ENCODE measurements around the gene METTL26. TPM values are rescaled to one million over a fixed set of nuclear protein-coding genes. Genes with fewer than 3 reads are reported as not detected.

The METTL26 gene
- total RNA-seq: 64.2 and 79.6 TPM in 2 replicates

DNA sequence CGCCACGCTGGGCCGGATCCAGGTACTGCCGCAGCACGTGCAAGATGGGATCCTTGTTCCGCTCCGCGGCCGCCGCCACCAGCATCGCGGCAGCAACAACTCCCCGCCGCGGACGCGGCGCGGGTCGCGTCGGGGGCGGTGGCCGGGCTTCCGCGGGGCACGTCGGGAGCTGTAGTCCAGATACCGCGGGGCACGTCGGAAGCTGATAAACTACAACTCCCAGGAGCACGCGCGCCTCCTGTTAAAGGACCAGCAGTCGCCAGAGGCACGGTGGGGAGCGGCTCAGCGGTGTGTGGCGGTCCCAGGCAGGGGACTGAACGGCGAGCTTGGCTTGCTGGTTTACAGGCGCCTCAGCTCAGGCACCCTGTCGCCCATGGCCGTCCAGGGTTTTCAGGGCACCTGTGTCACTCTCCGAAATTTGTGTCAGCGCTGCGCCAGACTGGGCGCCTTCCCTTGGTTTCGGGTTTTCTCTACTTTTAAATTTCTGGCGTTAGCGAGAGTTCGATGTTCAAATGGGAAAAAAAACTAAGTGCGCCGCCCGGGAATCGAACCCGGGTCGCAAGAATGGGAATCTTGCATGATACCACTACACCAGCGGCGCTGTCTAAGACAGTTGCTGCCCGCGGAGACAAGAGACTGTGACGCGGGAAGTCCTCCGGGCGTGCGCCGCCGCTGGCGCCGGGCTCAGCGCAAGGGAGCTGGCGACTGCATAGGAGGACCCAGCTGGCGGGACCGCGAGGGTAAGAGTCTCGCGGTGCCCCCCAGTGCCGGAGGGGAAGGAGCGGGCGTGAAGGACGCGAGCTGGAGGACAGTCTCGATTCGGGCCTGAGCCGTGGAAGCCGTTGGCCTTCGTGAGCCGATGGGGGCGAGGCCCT is at the start of gene METTL26:
Gene METTL26, minus strand, starts transcription at position 100 of the 875 bp plus-strand sequence. Its CDS starts 15 bp downstream, at position 85.

GRCh38 chr16:684071-684794 is 48.1 kb upstream of the METTL26 start, which contains the start of gene JMJD8:
JMJD8 (minus strand) TSS chr16:684334; CDS start chr16:684319, 15 bp downstream.

GRCh38 chr16:679814-680624 is 43.9 kb upstream of the METTL26 start, which contains the start of gene STUB1:
STUB1 (plus strand) TSS chr16:680410; CDS start chr16:680526, 116 bp downstream.

GRCh38 chr16:674968-675883 is 39.1 kb upstream of the METTL26 start, which contains the start of gene RHBDL1:
RHBDL1 (plus strand) TSS chr16:675671; CDS start chr16:675791, 120 bp downstream.

DNA sequence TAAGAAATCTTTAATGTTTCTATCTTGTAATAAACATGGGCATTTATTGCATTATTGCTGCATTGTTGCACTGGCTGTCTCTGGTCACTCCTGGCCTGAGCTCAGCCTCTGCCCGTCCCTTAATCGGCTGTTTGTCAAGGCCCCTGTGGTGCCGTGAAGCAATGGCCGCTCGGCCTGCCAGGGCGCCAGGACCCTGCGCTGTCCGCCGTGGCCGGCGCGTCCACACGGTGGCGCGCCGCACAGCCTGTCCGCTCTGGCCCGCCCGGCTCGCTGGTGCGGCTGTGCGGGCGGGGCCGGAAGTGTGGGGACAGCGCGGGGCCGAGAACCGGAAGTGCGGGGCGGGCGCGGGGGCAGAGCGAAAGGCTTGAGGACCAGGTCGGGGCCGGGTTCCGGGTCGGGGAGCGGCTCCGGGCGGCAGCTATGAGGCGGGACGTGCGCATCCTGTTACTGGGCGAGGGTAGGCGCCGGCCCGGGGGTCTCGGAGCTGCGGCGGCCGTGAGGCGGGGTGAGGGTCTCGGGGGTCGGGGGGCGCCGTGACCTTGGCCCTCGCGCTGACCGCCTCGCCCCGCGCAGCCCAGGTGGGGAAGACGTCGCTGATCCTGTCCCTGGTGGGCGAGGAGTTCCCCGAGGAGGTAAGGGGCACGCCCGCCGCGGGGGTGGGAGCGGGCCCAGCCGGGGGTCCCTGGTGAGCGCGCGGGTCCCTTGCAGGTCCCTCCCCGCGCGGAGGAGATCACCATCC is 31.8 kb upstream of the METTL26 start, which contains the start of gene RHOT2:
Gene RHOT2, plus strand, starts transcription at position 353 of the 739 bp plus-strand sequence. Its CDS starts 68 bp downstream, at position 421.

DNA sequence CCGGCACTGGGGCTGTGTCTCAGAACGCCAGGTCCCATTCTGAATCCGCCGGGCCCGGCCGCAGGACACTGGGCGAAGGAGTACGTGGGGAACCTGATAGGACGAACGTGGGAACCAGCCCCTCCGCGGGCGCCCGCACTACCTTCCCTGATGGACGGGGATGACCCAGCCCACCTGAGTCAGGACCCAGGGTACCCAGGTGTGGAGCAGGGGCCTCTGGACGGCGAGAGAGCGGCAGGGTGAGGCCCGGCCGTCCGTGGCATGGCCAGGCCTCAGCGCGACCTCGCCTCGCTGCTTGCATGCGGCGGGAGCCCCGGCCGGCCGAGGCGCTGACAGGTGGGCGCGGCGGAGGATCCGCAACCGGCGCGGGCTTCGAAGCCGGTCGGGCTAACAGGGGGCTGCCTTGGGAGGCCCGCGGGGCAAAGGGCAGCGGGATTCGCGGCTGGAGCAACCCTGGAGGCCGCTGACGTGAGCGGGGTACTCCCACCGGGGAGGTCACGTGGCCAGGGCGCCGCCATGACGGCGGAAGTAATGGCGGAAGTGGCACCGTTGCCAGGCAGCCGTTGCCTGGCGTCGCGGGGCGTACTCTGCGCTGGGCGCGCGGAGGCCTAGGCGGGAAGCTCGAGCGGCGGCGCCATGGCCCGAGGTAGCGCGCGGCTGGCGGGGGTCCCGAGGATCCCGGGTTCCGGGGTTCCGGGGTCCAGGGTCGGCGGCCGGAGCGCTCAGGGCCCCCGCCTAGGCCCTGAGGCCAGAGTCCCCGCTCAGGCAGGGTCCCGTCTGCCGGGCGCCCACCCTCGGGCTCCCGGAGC is 12.9 kb upstream of the METTL26 start, which contains the start of gene WDR90:
Gene WDR90, plus strand, starts transcription at position 585 of the 809 bp plus-strand sequence. Its CDS starts 52 bp downstream, at position 637.

GRCh38 chr16:641326-642188 is 5.5 kb upstream of the METTL26 start, which contains the start of gene MCRIP2:
MCRIP2 (plus strand) TSS chr16:641828; CDS start chr16:641992, 164 bp downstream.

DNA sequence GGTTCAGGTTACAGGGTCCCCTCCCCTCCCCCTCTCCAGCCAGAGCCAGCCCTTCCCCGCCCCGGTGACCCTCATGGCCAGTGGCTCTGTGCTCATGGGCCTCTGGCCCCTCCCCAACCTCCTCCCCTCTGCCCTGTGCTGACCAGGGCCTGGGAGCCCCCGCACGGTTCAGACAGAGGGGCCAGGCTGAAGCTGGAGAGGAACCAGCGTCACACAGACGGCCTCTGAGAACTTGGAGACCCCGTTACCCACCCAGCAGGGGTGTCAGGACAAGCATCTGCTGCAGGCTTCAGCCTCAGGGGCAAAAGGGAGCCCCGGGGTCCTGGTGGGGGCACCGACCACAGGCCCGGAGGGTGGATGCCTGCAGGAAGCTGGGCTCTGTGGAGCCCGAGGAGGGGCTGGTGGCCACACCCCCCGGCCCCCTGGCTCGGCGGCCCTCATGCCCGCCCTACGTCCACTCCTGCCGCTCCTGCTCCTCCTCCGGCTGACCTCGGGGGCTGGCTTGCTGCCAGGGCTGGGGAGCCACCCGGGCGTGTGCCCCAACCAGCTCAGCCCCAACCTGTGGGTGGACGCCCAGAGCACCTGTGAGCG is 5.2 kb downstream of the METTL26 start, which contains the start of gene WFIKKN1:
Gene WFIKKN1, plus strand, starts transcription at position 171 of the 591 bp plus-strand sequence. Its CDS starts 269 bp downstream, at position 440.

DNA sequence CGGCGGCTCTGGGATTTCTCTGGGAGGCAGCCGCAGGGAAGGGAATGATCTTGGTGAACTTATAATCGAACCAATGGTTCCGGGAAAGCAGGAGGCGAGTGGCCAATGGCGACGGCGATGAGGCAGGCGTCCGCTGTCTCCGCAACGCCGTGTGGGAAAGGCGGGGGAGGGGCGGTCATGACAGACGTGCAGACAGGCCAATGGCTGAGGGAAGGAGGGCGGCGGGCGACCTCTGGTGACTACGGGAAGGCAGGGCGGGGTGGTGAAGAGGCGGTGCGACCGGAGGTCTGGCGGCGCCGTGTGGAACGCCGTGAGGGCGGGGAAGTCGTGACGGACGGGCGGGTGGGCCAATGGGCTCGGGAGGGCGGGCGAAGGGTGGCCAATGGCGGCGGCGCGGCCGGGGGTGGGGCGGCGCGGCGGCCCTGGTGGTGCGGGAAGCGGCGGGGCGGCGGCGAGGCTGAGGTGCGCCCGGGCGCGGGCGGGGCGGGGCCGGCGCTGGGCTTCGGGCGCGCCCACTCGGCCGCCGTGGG is 46.4 kb downstream of the METTL26 start, which contains the start of gene RAB40C:
Gene RAB40C, plus strand, starts transcription at position 409 of the 530 bp plus-strand sequence. CDS start 226 bp downstream, outside the sequence.

Other genes starting within 250 kb of the METTL26 start
- 57.4 and 61.4 TPM in 2 replicates for gene NME4, start 239.1 kb downstream of the METTL26 start, total RNA-seq
- gene DECR2, start 234.4 kb downstream of the METTL26 start, total RNA-seq: 10.2 and 10.5 TPM in 2 replicates
- 21.3 and 24.6 TPM in 2 replicates for gene RAB11FIP3, start 210.7 kb downstream of the METTL26 start, total RNA-seq
- 24.6 and 26.3 TPM in 2 replicates for gene CAPN15, start 108.6 kb downstream of the METTL26 start, total RNA-seq
- 0.11 TPM in 1 of 2 replicates, not detected in the other for gene PRR35, start 75.9 kb downstream of the METTL26 start, total RNA-seq
- 0.43 and 0.65 TPM in 2 replicates for gene NHLRC4, start 69.3 kb downstream of the METTL26 start, total RNA-seq
- gene PIGQ, start 66.3 kb downstream of the METTL26 start, total RNA-seq: 17.6 and 22.3 TPM in 2 replicates
- gene RAB40C, start 46.2 kb downstream of the METTL26 start, total RNA-seq: 9.5 and 9.8 TPM in 2 replicates
- 0.11 and 0.13 TPM in 2 replicates for gene WFIKKN1, start 5.3 kb downstream of the METTL26 start, total RNA-seq
- gene MCRIP2, start 5.5 kb upstream of the METTL26 start, total RNA-seq: 9.1 and 12.9 TPM in 2 replicates
- 8.8 and 9.4 TPM in 2 replicates for gene WDR90, start 13.1 kb upstream of the METTL26 start, total RNA-seq
- 24.3 and 25.2 TPM in 2 replicates for gene RHOT2, start 31.8 kb upstream of the METTL26 start, total RNA-seq
- 0.65 and 1.2 TPM in 2 replicates for gene RHBDL1, start 39.4 kb upstream of the METTL26 start, total RNA-seq
- gene STUB1, start 44.1 kb upstream of the METTL26 start, total RNA-seq: 75.1 and 78.9 TPM in 2 replicates
- 39.9 and 45.1 TPM in 2 replicates for gene JMJD8, start 48.0 kb upstream of the METTL26 start, total RNA-seq
- gene WDR24, start 54.1 kb upstream of the METTL26 start, total RNA-seq: 6.0 and 7.6 TPM in 2 replicates
- under 0.01 and 0.11 TPM in 2 replicates for gene FBXL16, start 69.5 kb upstream of the METTL26 start, total RNA-seq
- 39.6 and 40.2 TPM in 2 replicates for gene METRN, start 78.8 kb upstream of the METTL26 start, total RNA-seq
- 16.9 and 18.2 TPM in 2 replicates for gene ANTKMT, start 84.8 kb upstream of the METTL26 start, total RNA-seq
- gene CCDC78, start 90.1 kb upstream of the METTL26 start, total RNA-seq: 0.97 and 1.3 TPM in 2 replicates
- 6.1 and 10.2 TPM in 2 replicates for gene HAGHL, start 90.8 kb upstream of the METTL26 start, total RNA-seq
- gene CIAO3, start 104.7 kb upstream of the METTL26 start, total RNA-seq: 19.5 and 26.3 TPM in 2 replicates
- gene MSLN, start 124.4 kb upstream of the METTL26 start, total RNA-seq: 0.32 and 5.9 TPM in 2 replicates
- 15.8 and 16.6 TPM in 2 replicates for gene RPUSD1, start 152.1 kb upstream of the METTL26 start, total RNA-seq
- gene CHTF18, start 152.3 kb upstream of the METTL26 start, total RNA-seq: 3.3 and 5.4 TPM in 2 replicates
- not detected in 2 replicates for gene GNG13, start 164.4 kb upstream of the METTL26 start, total RNA-seq